ENCODE data around the gene ARHGEF10L. TPM values are rescaled to one million over a fixed set of nuclear protein-coding genes. Genes with fewer than 3 reads are reported as not detected.
A peak's percentile ranks its signal among the peaks of the same experiment; 100 is the strongest.

ARHGEF10L gene
- total RNA-seq, 4 donors from 2014 or later: 65.0 to 136 (median 94.1) TPM

GRCh38 chr1:17524645-17525044 is 14.9 kb upstream of the ARHGEF10L start:
- no peak overlapping the region for H3K4me3 ChIP-seq
- no peaks in the 10 kb centered on the region for H3K36me3 ChIP-seq
- 88% methylated on average over 2 of the region's 2 CpGs for WGBS
- peaks cover 47% of the 10 kb centered on the region for H3K4me1 ChIP-seq
- no peaks in the 10 kb centered on the region for H3K9me3 ChIP-seq
- no peaks in the 10 kb centered on the region for H3K27me3 ChIP-seq
- H3K27ac ChIP-seq: peak overlapping the region; percentile 40
- no peak for TF ChIP-seq CTCF (IDR thresholded peaks at IDR 0.05)
- TF ChIP-seq POLR2AphosphoS5 (IDR thresholded peaks at IDR 0.05): no peak
- TF ChIP-seq POLR2A (IDR thresholded peaks at IDR 0.05): no peak
- TF ChIP-seq EP300 (IDR thresholded peaks at IDR 0.05): no peak
- DNase-seq (ENCODE audit: low spot score in 2 of 2): no peak

- TF ChIP-seq CTCF (IDR thresholded peaks at IDR 0.05) (no peak), POLR2AphosphoS5 (IDR thresholded peaks at IDR 0.05) (no peak), EP300 (IDR thresholded peaks at IDR 0.05) (no peak), POLR2A (IDR thresholded peaks at IDR 0.05) (no peak)
- WGBS: 67% methylated on average over 4 of the region's 4 CpGs
- Histone ChIP-seq H3K4me3 (no peak overlapping the region), H3K9me3 (no peaks in the 10 kb centered on the region), H3K4me1 (peaks cover 46% of the 10 kb centered on the region), H3K27me3 (no peaks in the 10 kb centered on the region), H3K36me3 (no peaks in the 10 kb centered on the region), H3K27ac (peak overlapping the region; percentile 77)
- DNase-seq (ENCODE audit: low spot score in 2 of 2): no peak
Observed at GRCh38 chr1:17525996-17526686, 13.4 kb upstream of the ARHGEF10L start.

DNA sequence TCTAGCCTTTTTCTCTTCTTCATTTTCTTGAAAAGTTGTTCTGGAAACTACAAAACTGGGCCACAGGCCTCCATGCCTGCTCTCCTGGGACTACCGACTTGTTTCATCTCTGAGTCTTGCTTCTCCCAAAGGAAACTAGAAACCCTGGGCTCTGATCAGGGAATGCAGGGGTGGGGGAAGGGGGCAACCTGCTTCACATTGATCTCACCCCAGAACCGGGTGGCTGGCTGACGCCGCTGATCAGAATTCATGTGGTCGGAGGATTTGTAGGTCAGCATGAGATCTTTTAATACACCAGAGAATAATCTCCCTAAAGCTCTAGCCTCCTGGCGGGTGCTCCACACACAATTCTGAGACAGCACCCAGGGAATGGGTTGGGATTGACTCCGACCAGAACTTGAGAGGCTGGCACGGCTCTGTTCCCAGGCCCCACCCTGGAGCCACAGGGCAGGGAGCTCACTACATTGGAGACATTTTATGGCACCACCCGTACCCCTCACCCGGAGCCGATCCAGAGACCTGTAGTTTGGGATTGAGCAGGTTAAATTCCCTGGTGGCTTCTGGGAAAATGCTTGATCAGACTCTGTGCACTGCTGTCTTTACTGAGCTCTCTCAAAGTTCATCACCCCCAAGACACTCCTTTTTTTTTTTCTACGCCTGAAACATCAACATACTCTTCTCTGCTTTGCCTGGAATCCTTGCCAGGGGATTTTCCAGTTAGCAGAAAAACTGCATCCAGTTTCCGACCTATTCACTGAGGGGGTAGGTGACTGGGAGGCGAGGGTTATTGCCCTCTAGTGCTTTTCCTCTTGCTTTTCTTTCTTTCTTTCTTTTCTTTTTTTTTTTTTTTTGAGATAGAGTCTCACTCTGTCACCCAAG is 12.2 kb upstream of the ARHGEF10L start:
- H3K36me3 ChIP-seq: no peaks in the 10 kb centered on the region
- WGBS: 27% methylated on average over 12 of the region's 14 CpGs
- no peaks in the 10 kb centered on the region for H3K9me3 ChIP-seq
- peaks cover 58% of the 10 kb centered on the region for H3K4me1 ChIP-seq
- DNase-seq (ENCODE audit: low spot score in 2 of 2): no peak
- H3K27ac ChIP-seq: peak overlapping the region; percentile 77
- H3K27me3 ChIP-seq: no peaks in the 10 kb centered on the region
- no peak for TF ChIP-seq EP300 (IDR thresholded peaks at IDR 0.05)
- no peak for TF ChIP-seq POLR2AphosphoS5 (IDR thresholded peaks at IDR 0.05)
- TF ChIP-seq POLR2A (IDR thresholded peaks at IDR 0.05): no peak
- TF ChIP-seq CTCF (IDR thresholded peaks at IDR 0.05): no peak
- H3K4me3 ChIP-seq: no peak overlapping the region

GRCh38 chr1:17529381-17529780 is 10.1 kb upstream of the ARHGEF10L start:
- peak overlapping the region; percentile 6 for H3K27ac ChIP-seq
- no peak overlapping the region for H3K4me3 ChIP-seq
- no peak for DNase-seq (ENCODE audit: low spot score in 2 of 2)
- no peaks in the 10 kb centered on the region for H3K36me3 ChIP-seq
- H3K9me3 ChIP-seq: no peaks in the 10 kb centered on the region
- TF ChIP-seq EP300 (IDR thresholded peaks at IDR 0.05): no peak
- TF ChIP-seq POLR2A (IDR thresholded peaks at IDR 0.05): no peak
- TF ChIP-seq POLR2AphosphoS5 (IDR thresholded peaks at IDR 0.05): no peak
- TF ChIP-seq CTCF (IDR thresholded peaks at IDR 0.05): no peak
- H3K27me3 ChIP-seq: no peaks in the 10 kb centered on the region
- H3K4me1 ChIP-seq: peaks cover 66% of the 10 kb centered on the region

DNA sequence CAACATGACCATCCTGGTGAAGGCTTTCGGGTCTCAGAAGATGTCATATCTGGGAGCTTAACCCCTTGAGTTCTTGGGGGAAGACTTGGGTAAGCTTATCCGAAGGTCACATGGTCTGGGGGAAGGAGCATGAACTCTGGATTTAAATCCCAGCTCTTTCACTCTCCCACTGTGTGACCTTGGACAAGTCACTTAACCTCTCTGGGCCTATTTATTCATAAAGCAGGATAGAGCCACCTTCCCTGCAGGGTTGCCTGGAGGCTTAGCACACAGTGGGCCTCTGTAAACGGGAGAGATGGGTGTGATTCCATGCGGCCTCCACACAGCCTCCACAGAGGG is 8.2 kb upstream of the ARHGEF10L start:
- DNase-seq (ENCODE audit: low spot score in 2 of 2): no peak
- 74% methylated on average over 4 of the region's 4 CpGs for WGBS
- Histone ChIP-seq H3K4me3 (no peak overlapping the region), H3K27ac (peak overlapping the region; percentile 71), H3K9me3 (no peaks in the 10 kb centered on the region), H3K36me3 (no peaks in the 10 kb centered on the region), H3K4me1 (peaks cover 53% of the 10 kb centered on the region), H3K27me3 (no peaks in the 10 kb centered on the region)
- TF ChIP-seq CTCF (IDR thresholded peaks at IDR 0.05): no peak
- no peak for TF ChIP-seq POLR2A (IDR thresholded peaks at IDR 0.05)
- TF ChIP-seq POLR2AphosphoS5 (IDR thresholded peaks at IDR 0.05): no peak
- no peak for TF ChIP-seq EP300 (IDR thresholded peaks at IDR 0.05)
